GM12864 (cell line): Measurements from ENCODE around the gene HCRTR2.

Experiments
- DNase-seq: peaks from one replicate; pipeline ENCODE4 v3.0.0-alpha.2; 2011; ENCODE audit warnings: low read depth
- H3K4me3 ChIP-seq: 2 replicates; pipeline ENCODE4 v1.5.1; 2011; ENCODE audit warnings: mild to moderate bottlenecking, low read depth, low read length, control low read depth
- TF ChIP-seq, protein P1 (sequence below): IDR thresholded peaks from 2 replicates; pipeline ENCODE4 v1.5.1; 2011; ENCODE audit warnings: low read depth, mild to moderate bottlenecking, moderate library complexity, low read length, control low read depth, inconsistent platforms; ENCODE audit errors: missing control alignments

Gene HCRTR2

DNA sequence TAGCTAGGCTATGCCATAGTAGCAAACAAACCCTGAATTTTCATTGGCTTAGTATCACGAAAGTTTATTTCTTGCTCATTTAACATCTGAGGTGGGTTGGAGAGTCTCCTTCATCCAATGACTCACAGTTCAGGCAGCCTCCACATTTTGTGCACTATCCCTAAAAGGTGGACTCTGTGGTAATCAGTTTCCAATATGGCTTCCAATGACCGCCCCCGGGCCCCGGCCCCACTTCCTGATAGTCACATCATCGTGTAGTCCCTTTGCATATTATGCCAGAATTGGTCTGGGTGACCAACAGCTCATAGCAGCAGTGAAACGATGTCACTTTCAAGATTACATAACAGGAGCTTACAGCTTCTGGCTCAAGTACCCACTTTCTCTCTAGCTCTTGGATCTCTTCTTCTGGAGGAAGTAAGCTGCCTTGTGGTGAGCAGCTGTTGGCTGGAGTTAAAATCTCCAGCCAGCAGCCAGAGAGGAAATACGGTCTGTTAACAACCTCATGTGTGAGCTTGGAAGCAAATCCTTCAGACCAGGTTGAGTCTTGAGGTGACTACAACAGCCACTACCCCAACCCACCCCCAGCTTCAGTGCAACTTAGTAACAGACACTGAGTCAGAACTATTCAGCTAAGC, 7.8 kb downstream of the HCRTR2 start:
- TF ChIP-seq, protein P1, sequence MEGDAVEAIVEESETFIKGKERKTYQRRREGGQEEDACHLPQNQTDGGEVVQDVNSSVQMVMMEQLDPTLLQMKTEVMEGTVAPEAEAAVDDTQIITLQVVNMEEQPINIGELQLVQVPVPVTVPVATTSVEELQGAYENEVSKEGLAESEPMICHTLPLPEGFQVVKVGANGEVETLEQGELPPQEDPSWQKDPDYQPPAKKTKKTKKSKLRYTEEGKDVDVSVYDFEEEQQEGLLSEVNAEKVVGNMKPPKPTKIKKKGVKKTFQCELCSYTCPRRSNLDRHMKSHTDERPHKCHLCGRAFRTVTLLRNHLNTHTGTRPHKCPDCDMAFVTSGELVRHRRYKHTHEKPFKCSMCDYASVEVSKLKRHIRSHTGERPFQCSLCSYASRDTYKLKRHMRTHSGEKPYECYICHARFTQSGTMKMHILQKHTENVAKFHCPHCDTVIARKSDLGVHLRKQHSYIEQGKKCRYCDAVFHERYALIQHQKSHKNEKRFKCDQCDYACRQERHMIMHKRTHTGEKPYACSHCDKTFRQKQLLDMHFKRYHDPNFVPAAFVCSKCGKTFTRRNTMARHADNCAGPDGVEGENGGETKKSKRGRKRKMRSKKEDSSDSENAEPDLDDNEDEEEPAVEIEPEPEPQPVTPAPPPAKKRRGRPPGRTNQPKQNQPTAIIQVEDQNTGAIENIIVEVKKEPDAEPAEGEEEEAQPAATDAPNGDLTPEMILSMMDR = no peak
- DNase-seq = no peak
- no peak overlapping the region for H3K4me3 ChIP-seq

DNA sequence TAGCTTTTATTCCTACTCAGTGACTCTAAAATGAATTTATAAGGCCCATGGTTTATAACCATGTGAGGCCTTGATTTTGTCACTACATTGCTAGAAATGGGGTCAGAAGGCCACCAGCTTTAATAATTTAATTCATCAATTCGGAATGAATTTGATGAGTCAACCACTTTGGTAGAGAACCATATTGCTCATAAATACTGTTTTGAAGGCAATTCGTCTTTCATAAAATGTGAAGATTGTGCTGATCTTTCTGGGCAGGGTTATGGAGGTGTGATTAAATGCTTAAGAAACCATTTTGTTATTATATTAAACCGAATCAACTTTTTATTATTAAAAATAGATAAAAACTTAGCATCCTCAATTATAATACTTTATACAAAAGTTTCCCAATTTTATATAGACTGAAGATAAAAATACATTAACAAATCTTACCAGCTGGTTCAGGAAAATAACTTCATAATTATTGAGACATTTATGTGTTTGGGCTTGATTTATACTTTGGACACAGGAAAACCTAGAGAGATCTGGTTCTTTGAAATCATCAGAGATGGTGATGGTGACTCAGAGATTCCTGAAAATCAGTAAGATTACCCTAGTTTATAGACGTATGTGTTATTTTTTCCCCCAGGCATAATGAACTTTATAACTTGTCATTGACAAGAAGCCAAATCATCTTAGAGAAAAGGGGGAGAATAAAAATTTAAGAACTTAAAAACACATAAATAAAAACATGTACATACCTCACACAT, 10.6 kb downstream of the HCRTR2 start:
- TF ChIP-seq, protein P1 = no peak
- H3K4me3 ChIP-seq = no peak overlapping the region

GRCh38 chr6:55198715-55199114, 24.4 kb downstream of the HCRTR2 start:
- H3K4me3 ChIP-seq = no peak overlapping the region
- no peak for DNase-seq
- TF ChIP-seq, protein P1 = no peak

More for the DNA sequence above, 10.6 kb downstream of the HCRTR2 start:
- DNase-seq = no peak

DNA sequence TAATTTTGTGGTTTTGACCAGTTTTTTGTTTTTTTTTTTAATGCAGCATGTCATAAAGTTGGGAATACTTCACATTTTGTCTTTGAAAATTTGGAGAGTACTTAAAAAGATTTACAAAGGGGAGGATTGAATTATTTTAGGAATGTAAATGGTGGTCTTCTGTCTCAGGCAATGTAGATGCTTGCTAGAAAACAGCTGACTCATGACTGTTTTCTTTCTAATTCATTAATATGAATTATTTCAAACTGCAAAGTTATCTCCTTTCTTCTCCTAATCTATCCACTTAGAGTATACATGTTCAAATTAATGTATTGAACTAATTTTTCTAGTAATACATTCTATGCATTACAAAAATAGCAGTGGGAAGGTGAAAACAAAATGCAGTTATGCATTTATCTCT, 24.9 kb downstream of the HCRTR2 start:
- no peak for DNase-seq
- no peak overlapping the region for H3K4me3 ChIP-seq
- TF ChIP-seq, protein P1 = no peak

GRCh38 chr6:55208478-55209458, 34.5 kb downstream of the HCRTR2 start:
- no peak overlapping the region for H3K4me3 ChIP-seq
- DNase-seq = no peak
- TF ChIP-seq, protein P1 = no peak

DNA sequence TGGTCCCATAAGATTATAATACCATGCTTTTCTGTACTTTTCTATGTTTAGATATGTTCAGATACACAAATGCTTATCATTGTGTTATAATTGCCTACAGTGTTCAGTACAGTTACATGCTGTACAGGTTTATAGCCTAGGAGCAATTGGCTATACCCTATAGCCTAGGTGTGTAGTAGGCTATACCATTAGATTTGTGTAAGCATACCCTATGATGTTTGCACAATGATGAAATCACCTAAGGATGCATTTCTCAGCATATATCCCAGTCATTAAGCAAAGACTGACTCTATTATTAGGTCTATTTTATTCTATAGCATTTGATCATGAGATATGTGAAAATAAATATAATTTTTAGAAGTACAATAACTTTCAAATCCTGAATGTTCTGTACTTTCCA, 36.6 kb downstream of the HCRTR2 start:
- TF ChIP-seq, protein P1 = no peak
- H3K4me3 ChIP-seq = no peak overlapping the region
- no peak for DNase-seq
